Esophagus (tissue), 2 donors: ENCODE data around the gene CYP26B1. TPM values are rescaled to one million over a fixed set of nuclear protein-coding genes. Genes with fewer than 3 reads are reported as not detected.
"Not testable (repeated sequence)": the region's sequence is repeated elsewhere in the genome, so short reads cannot be mapped to it uniquely, and the experiment has no call there.

Source experiments
- H3K27ac ChIP-seq, 2 donors: one replicate each; pipeline ENCODE4 v1.5.1; 2013; ENCODE audit warnings: low read depth in 2 of 2, mild to moderate bottlenecking in 2 of 2, inconsistent platforms in 1 of 2, low read length in 1 of 2, moderate library complexity in 1 of 2
- H3K27me3 ChIP-seq, 2 donors: one replicate each; pipeline ENCODE4 v1.6.1; 2013; ENCODE audit warnings: low read length in 2 of 2, control low read depth in 1 of 2, mild to moderate bottlenecking in 1 of 2; ENCODE audit not compliant: insufficient read depth in 2 of 2, control insufficient read depth in 1 of 2
- H3K36me3 ChIP-seq, 2 donors: one replicate each; pipeline ENCODE4 v1.6.1; 2013; ENCODE audit warnings: low read length in 1 of 2; ENCODE audit not compliant: control insufficient read depth in 2 of 2, insufficient read depth in 2 of 2
- H3K4me1 ChIP-seq, 2 donors: one replicate each; pipeline ENCODE4 v1.6.1; 2013; ENCODE audit warnings: low read length in 1 of 2; ENCODE audit not compliant: control insufficient read depth in 2 of 2, insufficient read depth in 2 of 2
- H3K4me3 ChIP-seq, 2 donors: one replicate each; pipeline ENCODE4 v1.5.1; 2013; ENCODE audit warnings: low read length in 2 of 2, mild to moderate bottlenecking in 2 of 2, low read depth in 1 of 2, moderate library complexity in 1 of 2
- H3K9me3 ChIP-seq, 2 donors: one replicate each; pipeline ENCODE4 v1.6.1; 2013; ENCODE audit warnings: mild to moderate bottlenecking in 2 of 2, low read depth in 1 of 2, low read length in 1 of 2, moderate library complexity in 1 of 2; ENCODE audit not compliant: control insufficient read depth in 2 of 2, insufficient read depth in 1 of 2
- WGBS, 2 donors: extraction: QIAGEN DNeasy Blood & Tissue Kit; methylation state at CpG; one replicate each; pipeline ENCODE4 v1.1.7; 2013; 5-methylcytosine and 5-hydroxymethylcytosine counted together
- polyA plus RNA-seq, 2 donors: library from polyadenylated mRNA; stranded (reverse); fragments of 200-250 nt; gene quantifications; one replicate each; pipeline ENCODE4 v1.2.3, GENCODE V29; 2013
- donor health status: healthy with polysubstance abuse.
- donor health status: Bipolar disorder and iron deficiency.

CYP26B1 gene
- polyA plus RNA-seq, 2 donors, result 1.7 to 2.2 TPM

DNA sequence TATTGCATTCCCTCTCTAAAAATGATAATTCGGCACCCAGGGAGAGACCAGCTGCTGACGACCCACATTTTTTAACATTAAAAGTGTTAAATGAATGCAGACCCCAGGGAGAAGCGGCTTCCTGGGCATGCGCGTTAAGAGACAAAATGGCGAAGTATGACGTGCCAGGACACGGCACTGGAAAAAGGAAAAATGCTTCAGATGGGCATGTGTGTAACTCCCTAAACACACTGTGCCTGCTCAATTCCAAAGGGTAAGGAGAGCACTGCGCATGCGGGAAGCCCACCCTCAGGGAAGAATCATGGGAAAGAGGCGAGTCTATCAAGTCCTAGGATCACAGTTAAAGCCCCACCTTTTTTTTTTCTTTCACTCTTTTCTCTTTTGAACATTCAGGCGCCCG, 58.1 kb downstream of the CYP26B1 start:
- Histone ChIP-seq H3K4me3 (no peak overlapping the region), H3K27me3 (no peaks in the 10 kb centered on the region), H3K27ac (no peak overlapping the region), H3K4me1 (no peaks in the 10 kb centered on the region), H3K9me3 (peaks cover 0 to 2% of the 10 kb centered on the region in 2 donors), H3K36me3 (no peaks in the 10 kb centered on the region)
- WGBS, 2 donors, result 73 to 76% methylated on average over 13 of the region's 13 CpGs

DNA sequence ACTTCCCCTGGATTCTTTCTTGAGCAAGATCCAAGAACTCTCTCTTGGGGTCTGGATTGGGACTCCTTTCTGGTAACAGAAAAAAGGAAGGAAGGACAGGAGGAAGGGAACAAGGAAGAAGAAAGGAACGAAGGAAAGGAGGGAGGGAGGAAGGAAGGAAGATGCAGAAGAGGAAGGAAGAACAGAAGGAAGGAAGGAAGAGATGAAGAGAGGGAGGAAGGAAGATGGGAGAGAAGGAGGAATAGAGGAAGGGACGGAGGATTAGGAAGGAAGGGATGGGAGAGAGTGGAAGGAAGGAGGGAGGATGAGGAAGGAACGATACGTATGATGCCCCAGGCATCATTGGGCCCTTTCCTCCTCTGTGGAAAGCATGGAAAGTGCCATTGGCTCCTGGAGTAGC, 58.6 kb downstream of the CYP26B1 start:
- H3K4me3 ChIP-seq, result no peak overlapping the region
- H3K9me3 ChIP-seq, result peaks cover 0 to 2% of the 10 kb centered on the region in 2 donors
- no peaks in the 10 kb centered on the region for H3K4me1 ChIP-seq
- no peaks in the 10 kb centered on the region for H3K27me3 ChIP-seq
- WGBS, 2 donors, result 67 to 85% methylated on average over 4 of the region's 4 CpGs
- no peak overlapping the region for H3K27ac ChIP-seq
- no peaks in the 10 kb centered on the region for H3K36me3 ChIP-seq

DNA sequence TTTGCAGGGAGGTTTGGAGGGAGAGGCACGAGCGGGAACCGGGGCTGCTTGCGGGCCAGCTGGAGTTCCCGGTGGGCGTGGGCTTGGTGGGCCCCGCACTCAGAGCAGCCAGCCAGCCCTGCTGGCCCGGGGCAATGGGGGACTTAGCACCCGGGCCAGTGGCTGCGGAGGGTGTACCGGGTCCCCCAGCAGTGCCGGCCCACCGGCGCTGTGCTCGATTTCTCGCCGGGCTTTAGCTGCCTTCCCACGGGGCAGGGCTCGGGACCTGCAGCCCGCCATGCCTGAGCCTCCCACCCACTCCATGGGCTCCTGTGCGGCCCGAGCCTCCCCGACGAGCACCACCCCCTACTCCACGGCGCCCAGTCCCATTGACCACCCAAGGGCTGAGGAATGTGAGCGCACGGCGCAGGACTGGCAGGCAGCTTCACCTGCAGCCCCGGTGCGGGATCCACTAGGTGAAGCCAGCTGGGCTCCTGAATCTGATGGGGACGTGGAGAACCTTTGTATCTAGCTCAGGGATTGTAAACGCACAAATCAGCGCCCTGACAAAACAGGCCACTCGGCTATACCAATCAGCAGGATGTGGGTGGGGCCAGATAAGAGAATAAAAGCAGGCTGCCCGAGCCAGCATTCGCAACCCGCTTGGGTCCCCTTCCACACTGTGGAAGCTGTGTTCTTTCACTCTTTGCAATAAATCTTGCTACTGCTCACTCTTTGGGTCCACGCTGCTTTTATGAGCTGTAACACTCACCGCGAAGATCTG, 60.6 kb downstream of the CYP26B1 start:
- H3K9me3 ChIP-seq, H3K4me1 ChIP-seq, H3K36me3 ChIP-seq, H3K27ac ChIP-seq, H3K27me3 ChIP-seq, H3K4me3 ChIP-seq: not testable (repeated sequence)
- 88 to 94% methylated on average over 30 to 40 of the region's 41 CpGs for WGBS, 2 donors

DNA sequence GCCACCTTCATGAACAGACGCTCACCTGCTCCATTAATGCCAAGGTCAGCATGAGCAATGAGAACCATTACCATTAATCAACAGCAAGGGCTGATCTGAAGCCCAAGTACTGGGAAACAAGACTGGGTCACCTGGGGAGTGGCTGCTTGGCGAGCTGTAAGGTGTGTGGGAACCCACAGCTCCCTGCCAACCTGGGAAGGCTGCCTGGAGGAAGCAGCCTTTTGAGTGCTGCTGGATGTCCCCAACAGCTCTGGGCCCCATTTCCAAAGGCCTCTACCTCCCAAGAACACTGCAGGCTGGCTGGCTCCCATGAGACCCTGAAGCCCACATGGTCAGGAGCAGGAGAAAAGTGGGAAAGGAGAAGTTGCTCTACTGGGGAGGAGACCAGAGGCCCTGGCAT, 62.1 kb downstream of the CYP26B1 start:
- Histone ChIP-seq H3K27me3 (no peaks in the 10 kb centered on the region), H3K36me3 (no peaks in the 10 kb centered on the region), H3K4me3 (no peak overlapping the region), H3K4me1 (no peaks in the 10 kb centered on the region), H3K9me3 (peaks cover 0 to 2% of the 10 kb centered on the region in 2 donors), H3K27ac (no peak overlapping the region)
- 76 to 87% methylated on average over 2 of the region's 2 CpGs for WGBS, 2 donors

DNA sequence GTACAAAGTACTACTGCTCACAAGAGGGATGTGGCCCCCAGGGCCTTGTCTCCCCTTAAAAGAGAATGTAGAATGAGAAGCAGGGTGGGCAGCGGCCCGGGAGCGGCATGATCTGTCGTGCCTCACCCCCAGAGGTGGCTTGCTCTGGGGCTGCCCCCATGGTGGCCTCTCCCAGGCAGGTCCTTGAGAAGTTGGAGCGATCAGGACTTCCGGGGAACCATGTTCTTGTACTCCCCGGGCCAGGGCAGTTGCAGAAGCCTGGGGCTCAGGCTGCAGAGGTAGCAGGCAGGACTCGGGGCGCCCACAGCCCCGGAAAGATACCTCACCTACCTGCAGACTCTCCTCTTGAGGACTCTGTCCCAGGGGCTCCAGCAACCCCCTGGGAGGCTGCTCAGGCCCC, 62.6 kb downstream of the CYP26B1 start:
- 91 to 95% methylated on average over 10 of the region's 10 CpGs for WGBS, 2 donors
- Histone ChIP-seq H3K36me3 (no peaks in the 10 kb centered on the region), H3K27ac (no peak overlapping the region), H3K4me3 (no peak overlapping the region), H3K9me3 (peaks cover 0 to 2% of the 10 kb centered on the region in 2 donors), H3K4me1 (no peaks in the 10 kb centered on the region), H3K27me3 (no peaks in the 10 kb centered on the region)

DNA sequence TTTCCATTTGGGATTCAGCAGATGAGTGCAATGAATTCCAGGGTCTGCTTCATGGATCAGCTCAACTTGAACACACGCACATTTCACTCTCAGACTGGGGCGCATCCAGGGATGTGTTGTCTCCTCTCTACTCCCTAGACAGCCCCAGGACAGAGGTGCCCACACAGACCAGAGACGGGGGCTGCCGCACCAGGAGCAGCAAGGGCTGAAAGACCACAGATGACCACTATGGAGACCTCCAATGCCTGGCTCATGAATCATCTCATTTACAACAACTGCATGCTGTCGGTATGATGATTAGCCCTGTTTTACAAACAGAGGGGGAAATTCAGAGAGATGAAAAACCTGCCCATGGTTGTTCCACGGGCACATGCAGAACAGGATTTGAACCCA, 63.1 kb downstream of the CYP26B1 start:
- Histone ChIP-seq H3K27me3 (no peaks in the 10 kb centered on the region), H3K9me3 (peaks cover 0 to 2% of the 10 kb centered on the region in 2 donors), H3K4me3 (no peak overlapping the region), H3K27ac (no peak overlapping the region), H3K36me3 (no peaks in the 10 kb centered on the region), H3K4me1 (no peaks in the 10 kb centered on the region)
- WGBS, 2 donors, result 77 to 85% methylated on average over 6 of the region's 6 CpGs

DNA sequence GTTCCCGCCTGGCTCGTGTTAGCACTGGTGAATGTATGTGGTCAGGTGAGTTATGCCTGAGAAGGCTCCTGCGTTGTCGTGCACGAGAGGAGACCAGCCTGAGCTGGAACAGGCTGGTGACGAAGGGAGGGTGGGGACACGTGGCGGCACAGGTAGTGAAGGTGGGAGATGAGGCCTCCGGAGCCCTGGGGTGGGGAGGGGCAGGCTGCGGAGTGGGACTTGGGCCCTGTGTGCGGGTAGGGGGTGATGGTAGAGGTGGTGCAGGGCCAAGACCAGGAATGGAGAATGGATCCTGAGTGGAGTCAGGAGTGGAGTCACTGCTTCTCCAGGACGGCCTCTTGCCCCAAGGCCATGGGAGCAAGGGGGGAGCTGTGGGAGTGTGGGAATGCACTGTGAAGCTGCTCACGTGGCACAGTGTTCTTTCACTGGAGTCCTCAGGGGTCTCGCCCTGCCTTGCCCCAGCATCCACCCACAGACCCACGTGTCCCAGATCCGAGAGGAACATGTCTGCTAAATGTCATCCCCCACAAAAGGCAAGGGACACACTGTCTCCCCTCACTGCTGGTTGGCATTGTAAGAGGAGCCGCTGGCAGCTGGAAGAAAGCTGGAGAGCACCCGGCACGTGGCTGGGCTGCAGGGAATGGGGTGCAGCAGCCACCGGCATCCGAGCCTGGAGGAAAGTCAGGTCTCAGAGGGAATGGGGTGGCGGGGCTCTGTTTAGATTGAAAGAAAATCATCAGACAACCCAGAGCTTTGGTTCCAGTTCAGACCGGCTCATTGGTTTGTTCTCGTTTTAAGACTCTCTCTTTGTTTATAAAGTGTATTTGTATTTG, 63.7 kb downstream of the CYP26B1 start:
- Histone ChIP-seq H3K4me1 (no peaks in the 10 kb centered on the region), H3K9me3 (peaks cover 0 to 2% of the 10 kb centered on the region in 2 donors), H3K4me3 (no peak overlapping the region), H3K27me3 (no peaks in the 10 kb centered on the region), H3K27ac (no peak overlapping the region), H3K36me3 (no peaks in the 10 kb centered on the region)
- WGBS, 2 donors, result 72 to 79% methylated on average over 24 of the region's 24 CpGs

DNA sequence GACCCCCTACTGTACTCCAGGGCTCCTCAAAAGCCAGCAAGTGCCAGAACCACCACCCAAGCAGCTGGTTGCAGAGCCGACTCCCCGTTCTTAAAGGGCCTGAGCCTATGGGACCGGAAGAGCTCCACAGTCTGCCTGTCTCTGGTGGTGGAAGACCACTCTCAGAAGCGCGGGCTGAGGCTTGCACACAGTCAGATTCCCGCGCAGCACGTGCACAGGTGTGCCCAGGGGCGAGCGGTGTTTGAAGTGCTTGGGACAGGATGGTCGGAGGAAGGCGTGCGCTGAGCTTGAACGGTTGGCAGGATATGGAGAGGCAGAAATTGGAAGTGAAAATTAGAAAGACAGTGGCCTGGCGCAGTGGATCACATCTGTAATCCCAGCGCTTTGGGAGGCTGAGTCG, 64.8 kb downstream of the CYP26B1 start:
- Histone ChIP-seq H3K4me3 (no peak overlapping the region), H3K36me3 (no peaks in the 10 kb centered on the region), H3K27me3 (no peaks in the 10 kb centered on the region), H3K9me3 (peaks cover 0 to 2% of the 10 kb centered on the region in 2 donors), H3K27ac (no peak overlapping the region), H3K4me1 (no peaks in the 10 kb centered on the region)
- 90 to 93% methylated on average over 17 of the region's 17 CpGs for WGBS, 2 donors

DNA sequence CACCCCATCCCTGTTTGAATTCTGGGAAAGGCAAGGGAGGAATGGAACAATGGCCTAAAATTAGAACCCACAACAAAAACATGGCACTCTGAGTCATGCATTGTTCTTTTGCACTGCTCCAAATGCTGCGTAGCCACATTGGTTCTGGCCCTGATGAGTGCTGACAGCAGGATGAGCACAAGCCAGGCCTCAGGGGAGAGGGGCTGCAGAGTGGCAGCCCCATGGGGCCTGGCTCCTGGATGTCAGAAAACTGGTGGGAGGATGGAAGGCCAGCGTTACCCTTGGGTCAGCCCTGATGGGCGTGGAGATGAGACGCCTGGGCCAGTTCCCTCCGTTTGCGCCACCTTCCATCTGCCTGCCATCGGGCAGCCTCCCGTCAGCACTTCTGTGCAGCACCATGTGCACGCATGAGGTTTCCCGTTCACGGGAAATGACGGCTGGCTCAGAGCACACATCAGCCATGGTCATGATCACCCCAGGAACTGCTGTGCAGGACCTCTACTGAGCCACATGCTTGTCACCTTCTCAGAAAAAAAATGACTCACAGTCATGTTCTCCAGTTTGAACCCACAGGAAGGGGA, 65.6 kb downstream of the CYP26B1 start:
- WGBS, 2 donors, result 93 to 95% methylated on average over 12 of the region's 12 CpGs
- Histone ChIP-seq H3K4me3 (no peak overlapping the region), H3K36me3 (no peaks in the 10 kb centered on the region), H3K27me3 (no peaks in the 10 kb centered on the region), H3K9me3 (peaks cover 0 to 2% of the 10 kb centered on the region in 2 donors), H3K27ac (no peak overlapping the region), H3K4me1 (no peaks in the 10 kb centered on the region)
